ENCODE data around the gene GAREM2.

GAREM2 gene

GRCh38 chr2:26189123-26189522 is 16.2 kb downstream of the GAREM2 start:
- DNase-seq = no peak

- no peak for DNase-seq
Measured at GRCh38 chr2:26189751-26190150, 16.9 kb downstream of the GAREM2 start.

- DNase-seq = no peak
Measured at GRCh38 chr2:26190369-26190768, 17.5 kb downstream of the GAREM2 start.

GRCh38 chr2:26191316-26192159 is 18.6 kb downstream of the GAREM2 start:
- DNase-seq = no peak

GRCh38 chr2:26193578-26194231 is 20.8 kb downstream of the GAREM2 start:
- DNase-seq = no peak

GRCh38 chr2:26195040-26195984 is 22.4 kb downstream of the GAREM2 start:
- no peak for DNase-seq

GRCh38 chr2:26196683-26197418 is 24.0 kb downstream of the GAREM2 start:
- no peak for DNase-seq

- DNase-seq = no peak
Measured at GRCh38 chr2:26197516-26197915, 24.6 kb downstream of the GAREM2 start.

GRCh38 chr2:26202981-26203490 is 30.1 kb downstream of the GAREM2 start:
- no peak for DNase-seq

GRCh38 chr2:26203906-26204305 is 31.0 kb downstream of the GAREM2 start:
- DNase-seq = no peak

- DNase-seq = no peak
Measured at GRCh38 chr2:26212011-26212410, 39.1 kb downstream of the GAREM2 start.

- DNase-seq = no peak
Measured at GRCh38 chr2:26214759-26215158, 41.9 kb downstream of the GAREM2 start.

GRCh38 chr2:26215833-26216232 is 42.9 kb downstream of the GAREM2 start:
- no peak for DNase-seq

GRCh38 chr2:26216587-26216986 is 43.7 kb downstream of the GAREM2 start:
- DNase-seq = no peak

GRCh38 chr2:26217720-26218119 is 44.8 kb downstream of the GAREM2 start:
- no peak for DNase-seq

- DNase-seq = no peak
Measured at GRCh38 chr2:26223018-26223417, 50.1 kb downstream of the GAREM2 start.

- no peak for DNase-seq
Measured at GRCh38 chr2:26224095-26224494, 51.2 kb downstream of the GAREM2 start.

- no peak for DNase-seq
Measured at GRCh38 chr2:26229595-26229994, 56.7 kb downstream of the GAREM2 start.

GRCh38 chr2:26230806-26231205 is 57.9 kb downstream of the GAREM2 start:
- DNase-seq = no peak

GRCh38 chr2:26235089-26235488 is 62.2 kb downstream of the GAREM2 start:
- DNase-seq = no peak

- DNase-seq = no peak
Measured at GRCh38 chr2:26237868-26238267, 65.0 kb downstream of the GAREM2 start.

GRCh38 chr2:26238311-26238958 is 65.5 kb downstream of the GAREM2 start:
- no peak for DNase-seq

Data from NCI-H1417 treated with DMSO at 0.1 percent for 48 hours (cell line).